Measurements from ENCODE around the gene CARMIL1.

DNA sequence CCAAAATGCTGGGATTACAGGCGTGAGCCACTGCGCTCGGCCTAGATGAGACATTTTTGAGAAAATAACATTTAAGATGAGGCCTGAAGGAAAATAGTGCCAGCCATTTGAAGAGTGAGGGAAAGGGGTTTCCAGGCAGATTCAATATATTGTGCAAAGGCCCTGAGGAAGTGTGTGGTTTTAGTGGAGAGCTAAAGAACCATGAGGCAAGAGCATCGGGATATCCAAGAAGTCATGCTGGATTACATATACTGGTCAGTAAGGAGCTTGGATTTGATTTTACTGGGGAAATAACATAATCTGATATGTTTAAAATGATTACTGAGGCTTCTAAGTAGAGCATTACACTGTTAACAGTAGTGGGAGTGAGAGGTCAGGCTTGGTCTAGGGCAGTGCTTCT is 47.0 kb downstream of the CARMIL1 start:
- TF ChIP-seq, protein P1, sequence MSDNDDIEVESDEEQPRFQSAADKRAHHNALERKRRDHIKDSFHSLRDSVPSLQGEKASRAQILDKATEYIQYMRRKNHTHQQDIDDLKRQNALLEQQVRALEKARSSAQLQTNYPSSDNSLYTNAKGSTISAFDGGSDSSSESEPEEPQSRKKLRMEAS (IDR thresholded peaks at IDR 0.05): no peak
- TF ChIP-seq POLR2A (IDR thresholded peaks at IDR 0.05; ENCODE audit: control extremely low read depth in 1 of 2, low read depth in 2 of 2, low read length in 2 of 2) (no peak), PHF8 (conservative IDR thresholded peaks at IDR 0.05; ENCODE audit: low read depth, low read length) (no peak), POLR2AphosphoS5 (IDR thresholded peaks at IDR 0.05; ENCODE audit: low read depth, low read length) (no peak), RAD21 (IDR thresholded peaks at IDR 0.05 in 1 of 2, conservative IDR thresholded peaks at IDR 0.05 in 1 of 2; ENCODE audit: low read depth in 2 of 2, low read length in 2 of 2) (no peak), NANOG (IDR thresholded peaks at IDR 0.05; ENCODE audit: insufficient read depth, low read depth, low read length, poor library complexity, severe bottlenecking) (no peak), SAP30 (IDR thresholded peaks at IDR 0.05; ENCODE audit: insufficient read depth, insufficient replicate concordance, low read length) (no peak), TEAD4 (IDR thresholded peaks at IDR 0.05; ENCODE audit: low read depth, low read length) (no peak), CEBPB (IDR thresholded peaks at IDR 0.05; ENCODE audit: low read depth, low read length) (no peak)
- TF ChIP-seq, protein P2, sequence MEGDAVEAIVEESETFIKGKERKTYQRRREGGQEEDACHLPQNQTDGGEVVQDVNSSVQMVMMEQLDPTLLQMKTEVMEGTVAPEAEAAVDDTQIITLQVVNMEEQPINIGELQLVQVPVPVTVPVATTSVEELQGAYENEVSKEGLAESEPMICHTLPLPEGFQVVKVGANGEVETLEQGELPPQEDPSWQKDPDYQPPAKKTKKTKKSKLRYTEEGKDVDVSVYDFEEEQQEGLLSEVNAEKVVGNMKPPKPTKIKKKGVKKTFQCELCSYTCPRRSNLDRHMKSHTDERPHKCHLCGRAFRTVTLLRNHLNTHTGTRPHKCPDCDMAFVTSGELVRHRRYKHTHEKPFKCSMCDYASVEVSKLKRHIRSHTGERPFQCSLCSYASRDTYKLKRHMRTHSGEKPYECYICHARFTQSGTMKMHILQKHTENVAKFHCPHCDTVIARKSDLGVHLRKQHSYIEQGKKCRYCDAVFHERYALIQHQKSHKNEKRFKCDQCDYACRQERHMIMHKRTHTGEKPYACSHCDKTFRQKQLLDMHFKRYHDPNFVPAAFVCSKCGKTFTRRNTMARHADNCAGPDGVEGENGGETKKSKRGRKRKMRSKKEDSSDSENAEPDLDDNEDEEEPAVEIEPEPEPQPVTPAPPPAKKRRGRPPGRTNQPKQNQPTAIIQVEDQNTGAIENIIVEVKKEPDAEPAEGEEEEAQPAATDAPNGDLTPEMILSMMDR (IDR thresholded peaks at IDR 0.05; ENCODE audit: control extremely low read depth in 1 of 3, insufficient read depth in 1 of 3, low read depth in 1 of 3, low read length in 3 of 3): no peak
- TF ChIP-seq, protein P3, sequence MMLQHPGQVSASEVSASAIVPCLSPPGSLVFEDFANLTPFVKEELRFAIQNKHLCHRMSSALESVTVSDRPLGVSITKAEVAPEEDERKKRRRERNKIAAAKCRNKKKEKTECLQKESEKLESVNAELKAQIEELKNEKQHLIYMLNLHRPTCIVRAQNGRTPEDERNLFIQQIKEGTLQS (IDR thresholded peaks at IDR 0.05; ENCODE audit: insufficient read depth, low read depth, low read length): no peak
- TF ChIP-seq, protein P4, sequence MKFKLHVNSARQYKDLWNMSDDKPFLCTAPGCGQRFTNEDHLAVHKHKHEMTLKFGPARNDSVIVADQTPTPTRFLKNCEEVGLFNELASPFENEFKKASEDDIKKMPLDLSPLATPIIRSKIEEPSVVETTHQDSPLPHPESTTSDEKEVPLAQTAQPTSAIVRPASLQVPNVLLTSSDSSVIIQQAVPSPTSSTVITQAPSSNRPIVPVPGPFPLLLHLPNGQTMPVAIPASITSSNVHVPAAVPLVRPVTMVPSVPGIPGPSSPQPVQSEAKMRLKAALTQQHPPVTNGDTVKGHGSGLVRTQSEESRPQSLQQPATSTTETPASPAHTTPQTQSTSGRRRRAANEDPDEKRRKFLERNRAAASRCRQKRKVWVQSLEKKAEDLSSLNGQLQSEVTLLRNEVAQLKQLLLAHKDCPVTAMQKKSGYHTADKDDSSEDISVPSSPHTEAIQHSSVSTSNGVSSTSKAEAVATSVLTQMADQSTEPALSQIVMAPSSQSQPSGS (IDR thresholded peaks at IDR 0.05; ENCODE audit: low read length): no peak

Measured in H1 (cell line).